Measurements from ENCODE around the gene SEMA3D.

Gene SEMA3D

GRCh38 chr7:85125651-85126131 lies 61.2 kb downstream of the SEMA3D start:
- no peak for DNase-seq (ENCODE audit: low spot score)

GRCh38 chr7:85125176-85125575 lies 61.7 kb downstream of the SEMA3D start:
- DNase-seq (ENCODE audit: low spot score), result no peak

GRCh38 chr7:85119934-85120333 lies 66.9 kb downstream of the SEMA3D start:
- DNase-seq (ENCODE audit: low spot score), result no peak

- DNase-seq (ENCODE audit: low spot score), result no peak
Observed at GRCh38 chr7:85115862-85116261, 71.0 kb downstream of the SEMA3D start.

GRCh38 chr7:85115006-85115405 lies 71.8 kb downstream of the SEMA3D start:
- DNase-seq (ENCODE audit: low spot score), result no peak

GRCh38 chr7:85114342-85114741 lies 72.5 kb downstream of the SEMA3D start:
- no peak for DNase-seq (ENCODE audit: low spot score)

GRCh38 chr7:85111761-85112160 lies 75.1 kb downstream of the SEMA3D start:
- no peak for DNase-seq (ENCODE audit: low spot score)

GRCh38 chr7:85106719-85107118 lies 80.1 kb downstream of the SEMA3D start:
- DNase-seq (ENCODE audit: low spot score), result no peak

- no peak for DNase-seq (ENCODE audit: low spot score)
Observed at GRCh38 chr7:85104432-85105205, 82.2 kb downstream of the SEMA3D start.

- no peak for DNase-seq (ENCODE audit: low spot score)
Observed at GRCh38 chr7:85103962-85104361, 82.9 kb downstream of the SEMA3D start.

- no peak for DNase-seq (ENCODE audit: low spot score)
Observed at GRCh38 chr7:85103357-85103756, 83.5 kb downstream of the SEMA3D start.

- DNase-seq (ENCODE audit: low spot score), result no peak
Observed at GRCh38 chr7:85102813-85103350, 84.0 kb downstream of the SEMA3D start.

- no peak for DNase-seq (ENCODE audit: low spot score)
Observed at GRCh38 chr7:85101347-85101746, 85.5 kb downstream of the SEMA3D start.

GRCh38 chr7:85097844-85098243 lies 89.0 kb downstream of the SEMA3D start:
- no peak for DNase-seq (ENCODE audit: low spot score)

- DNase-seq (ENCODE audit: low spot score), result no peak
Observed at GRCh38 chr7:85095806-85096205, 91.0 kb downstream of the SEMA3D start.

- DNase-seq (ENCODE audit: low spot score), result no peak
Observed at GRCh38 chr7:85095366-85095765, 91.5 kb downstream of the SEMA3D start.

- no peak for DNase-seq (ENCODE audit: low spot score)
Observed at GRCh38 chr7:85094046-85094725, 92.7 kb downstream of the SEMA3D start.

GRCh38 chr7:85091565-85091928 lies 95.3 kb downstream of the SEMA3D start:
- no peak for DNase-seq (ENCODE audit: low spot score)

GRCh38 chr7:85090919-85091564 lies 95.8 kb downstream of the SEMA3D start:
- no peak for DNase-seq (ENCODE audit: low spot score)

GRCh38 chr7:85090143-85090542 lies 96.7 kb downstream of the SEMA3D start:
- no peak for DNase-seq (ENCODE audit: low spot score)

- no peak for DNase-seq (ENCODE audit: low spot score)
Observed at GRCh38 chr7:85081846-85082245, 105.0 kb downstream of the SEMA3D start.

- no peak for DNase-seq (ENCODE audit: low spot score)
Observed at GRCh38 chr7:85081392-85081791, 105.5 kb downstream of the SEMA3D start.

GRCh38 chr7:85079434-85079833 lies 107.4 kb downstream of the SEMA3D start:
- DNase-seq (ENCODE audit: low spot score), result no peak
